GM19099 (cell line): ENCODE results near the gene SNAI3.

Source experiments
- POLR2A ChIP-seq: IDR thresholded peaks from 3 replicates; pipeline ENCODE4 v1.6.1; 2011; ENCODE audit warnings: low read depth; ENCODE audit not compliant: insufficient read length; ENCODE audit errors: extremely low read depth

SNAI3 gene

GRCh38 chr16:88655733-88656281, 30.5 kb downstream of the SNAI3 start:
- TF ChIP-seq POLR2A: no peak

GRCh38 chr16:88655053-88655732, 31.1 kb downstream of the SNAI3 start:
- no peak for TF ChIP-seq POLR2A

GRCh38 chr16:88654363-88655052, 31.8 kb downstream of the SNAI3 start:
- TF ChIP-seq POLR2A: no peak

GRCh38 chr16:88653596-88654362, 32.5 kb downstream of the SNAI3 start:
- TF ChIP-seq POLR2A: no peak

- no peak for TF ChIP-seq POLR2A
Observed at GRCh38 chr16:88653101-88653500, 33.2 kb downstream of the SNAI3 start.

- TF ChIP-seq POLR2A: no peak
Observed at GRCh38 chr16:88652762-88653063, 33.6 kb downstream of the SNAI3 start.

- no peak for TF ChIP-seq POLR2A
Observed at GRCh38 chr16:88651989-88652761, 34.1 kb downstream of the SNAI3 start.

GRCh38 chr16:88651276-88651988, 34.9 kb downstream of the SNAI3 start:
- TF ChIP-seq POLR2A: peak; percentile 66

- peak; percentile 92 for TF ChIP-seq POLR2A
Observed at GRCh38 chr16:88650749-88651275, 35.5 kb downstream of the SNAI3 start, which contains the start of gene CYBA. Gene CYBA (minus strand): TSS chr16:88651053. CDS start chr16:88651013, 40 bp downstream.

GRCh38 chr16:88649924-88650748, 36.2 kb downstream of the SNAI3 start:
- no peak for TF ChIP-seq POLR2A

GRCh38 chr16:88649195-88649923, 36.9 kb downstream of the SNAI3 start:
- peak; percentile 9 for TF ChIP-seq POLR2A
